Measurements from ENCODE around the gene SPRTN.

- TF ChIP-seq EP300 (conservative IDR thresholded peaks at IDR 0.05; ENCODE audit: poor library complexity, severe bottlenecking) (peak; percentile 11), CTCF (IDR thresholded peaks at IDR 0.05; ENCODE audit: poor library complexity, severe bottlenecking) (peak; percentile 29), POLR2AphosphoS5 (IDR thresholded peaks at IDR 0.05) (no peak), MXI1 (conservative IDR thresholded peaks at IDR 0.05; ENCODE audit: poor library complexity, severe bottlenecking) (no peak), EZH2 (IDR thresholded peaks at IDR 0.05; ENCODE audit: borderline replicate concordance, insufficient read depth, low read length, poor library complexity, severe bottlenecking) (no peak), SMC3 (conservative IDR thresholded peaks at IDR 0.05; ENCODE audit: poor library complexity) (peak; percentile 21), REST (IDR thresholded peaks at IDR 0.05; ENCODE audit: borderline replicate concordance) (no peak), TAF1 (IDR thresholded peaks at IDR 0.05; ENCODE audit: low read depth) (no peak), RAD21 (conservative IDR thresholded peaks at IDR 0.05) (peak; percentile 36)
Observed at GRCh38 chr1:231369282-231369681, 31.2 kb downstream of the SPRTN start.

Measured in neural cell (in vitro differentiated cells).